HG02870 (cell line): ENCODE data around the gene MUC5AC.
"Not testable (repeated sequence)": the region's sequence is repeated elsewhere in the genome, so short reads cannot be mapped to it uniquely, and the experiment has no call there.

Experiments used
- ATAC-seq: cut with Tn5 transposase; IDR thresholded peaks from one replicate; pipeline ENCODE4 v1.9.1; 2021; ENCODE audit warnings: mild to moderate bottlenecking, moderate library complexity; ENCODE audit not compliant: unreplicated experiment

Gene MUC5AC

GRCh38 chr11:1162491-1163311, 4.9 kb downstream of the MUC5AC start:
- no peak for ATAC-seq

GRCh38 chr11:1163321-1163910, 5.7 kb downstream of the MUC5AC start:
- no peak for ATAC-seq

GRCh38 chr11:1163911-1164735, 6.4 kb downstream of the MUC5AC start:
- no peak for ATAC-seq

GRCh38 chr11:1164779-1165255, 7.1 kb downstream of the MUC5AC start:
- not testable (repeated sequence) for ATAC-seq

GRCh38 chr11:1165256-1166041, 7.7 kb downstream of the MUC5AC start:
- ATAC-seq = no peak

GRCh38 chr11:1167256-1167655, 9.5 kb downstream of the MUC5AC start:
- ATAC-seq = no peak

GRCh38 chr11:1167751-1168231, 10.0 kb downstream of the MUC5AC start:
- ATAC-seq = no peak

GRCh38 chr11:1168256-1168655, 10.5 kb downstream of the MUC5AC start:
- ATAC-seq = no peak

GRCh38 chr11:1168721-1169161, 11.0 kb downstream of the MUC5AC start:
- no peak for ATAC-seq

- ATAC-seq = no peak
Observed at GRCh38 chr11:1171223-1171984, 13.7 kb downstream of the MUC5AC start.

- ATAC-seq = no peak
Observed at GRCh38 chr11:1171985-1172728, 14.4 kb downstream of the MUC5AC start.

GRCh38 chr11:1172729-1173117, 15.0 kb downstream of the MUC5AC start:
- ATAC-seq = no peak

GRCh38 chr11:1173396-1173795, 15.6 kb downstream of the MUC5AC start:
- not testable (repeated sequence) for ATAC-seq

GRCh38 chr11:1174441-1175370, 17.0 kb downstream of the MUC5AC start:
- ATAC-seq = no peak

- ATAC-seq = no peak
Observed at GRCh38 chr11:1175461-1176223, 17.9 kb downstream of the MUC5AC start.

GRCh38 chr11:1176224-1177019, 18.7 kb downstream of the MUC5AC start:
- ATAC-seq = no peak
